Body of pancreas (tissue), 4 donors: ENCODE measurements around the gene TMEM234. TPM values are rescaled to one million over a fixed set of nuclear protein-coding genes. Genes with fewer than 3 reads are reported as not detected.

ENCODE experiments used
- ATAC-seq: fragments of 150-250 bp; one replicate; pipeline ENCODE4 v1.9.1; 2016
- DNase-seq, 4 donors: peaks; one replicate each; pipeline ENCODE4 v3.0.0-alpha.2; 2019
- H3K27ac ChIP-seq, 4 donors: fragments of 200-600 bp; sonication (generic); 1 replicate in 3 of 4; 2 replicates in 1 of 4; pipeline versions ENCODE4 v1.5.1 to v1.6.1; 2016 to 2019; ENCODE audit warnings: mild to moderate bottlenecking in 1 of 4, mixed read lengths in 1 of 4, moderate library complexity in 1 of 4
- H3K27me3 ChIP-seq, 2 donors: fragments of 200-600 bp; sonication (generic); one replicate each; pipeline ENCODE4 v1.6.0; 2016; ENCODE audit warnings: mild to moderate bottlenecking in 1 of 2
- H3K36me3 ChIP-seq, 2 donors: fragments of 200-600 bp; sonication (generic); replicated peaks in 1 of 2; 2 replicates each; pipeline ENCODE4 v1.5.1; 2016; ENCODE audit warnings: low read depth in 2 of 2; ENCODE audit not compliant: insufficient read depth in 1 of 2
- H3K4me1 ChIP-seq: fragments of 200-600 bp; sonication (generic); one replicate; pipeline ENCODE4 v1.6.0; 2016
- H3K4me3 ChIP-seq, 2 donors: fragments of 200-600 bp; sonication (generic); 1 replicate in 1 of 2; 2 replicates in 1 of 2; pipeline ENCODE4 v1.5.1; 2016 to 2019
- H3K9me3 ChIP-seq, 3 donors: fragments of 200-600 bp; sonication (generic); 1 replicate in 2 of 3; 2 replicates in 1 of 3; pipeline ENCODE4 v1.5.1; 2016
- POLR2A ChIP-seq, 3 donors: fragments of 450-650 bp; IDR thresholded peaks; one replicate each; pipeline ENCODE4 v1.6.1; 2016; ENCODE audit warnings: antibody characterized with exemption in 3 of 3, mild to moderate bottlenecking in 2 of 3
- WGBS, 2 donors: methylation state at CpG; one replicate each; pipeline ENCODE4 v1.1.5; 2017; 5-methylcytosine and 5-hydroxymethylcytosine counted together
- intact Hi-C: fragments of 100-400 bp; cut with DNase I; formaldehyde crosslinking; loops from one replicate; pipeline ENCODE4 v1.15.1; 2023
- small RNA-seq: library from RNA; depleted of rRNA; stranded (forward); fragments of <200 nt; gene quantifications from one replicate; pipeline ENCODE3, GENCODE V24; 2016
- total RNA-seq, 2 donors: library from RNA; depleted of rRNA; stranded (reverse); fragments of >200 nt; gene quantifications; one replicate each; pipeline ENCODE4 v1.1.0, GENCODE V29; 2016
- TF ChIP-seq, protein P1 (sequence below), 7 experiments: fragments of 450-650 bp in 4 of 7; fragments of 200-600 bp in 3 of 7; sonication (generic) in 3 of 7; IDR thresholded peaks; one replicate each; pipeline ENCODE4 v1.5.1; 2016 to 2019; ENCODE audit warnings: antibody characterized with exemption in 7 of 7

TMEM234 gene
- total RNA-seq, 2 donors from 2014 or later = 16.3 to 20.8 TPM

DNA sequence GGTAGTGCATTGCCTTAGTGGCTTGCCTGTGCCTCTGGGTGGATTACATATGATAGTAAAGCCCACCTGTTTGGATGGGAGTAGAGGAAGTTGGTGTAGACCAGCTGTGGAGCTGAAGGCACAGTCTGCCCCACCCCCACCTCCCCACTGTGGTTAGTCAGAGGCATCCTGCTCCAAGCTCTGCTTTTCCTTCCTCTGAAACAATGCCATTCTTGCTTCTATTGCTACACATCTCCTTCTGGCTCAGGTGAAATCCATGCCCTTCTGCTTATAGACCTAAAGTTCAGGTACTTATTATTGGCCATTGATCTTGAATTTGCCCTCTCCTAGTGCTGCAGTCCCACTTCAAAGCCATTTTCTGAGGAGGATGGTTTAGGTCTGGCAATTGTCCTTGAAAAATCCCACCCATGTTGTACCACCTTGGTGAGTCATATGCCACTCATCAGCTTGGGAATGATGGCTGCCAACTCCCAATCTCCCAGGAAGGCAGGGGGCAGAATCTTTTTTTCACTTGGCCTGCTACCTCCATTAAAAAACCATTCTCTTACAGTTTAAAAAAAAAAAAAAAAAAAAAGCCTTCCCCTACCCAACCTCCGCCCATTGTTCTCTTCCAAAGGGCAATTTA is 49.4 kb downstream of the TMEM234 start:
- WGBS, 2 donors = 94 to 100% methylated on average over 1 of the region's 1 CpG
- no peaks in the 10 kb centered on the region for H3K4me1 ChIP-seq
- intact Hi-C loops = no loop called here
- H3K27ac ChIP-seq = no peak overlapping the region
- ATAC-seq (no peak), DNase-seq (no peak)
- no peak overlapping the region for H3K4me3 ChIP-seq
- no peaks in the 10 kb centered on the region for H3K9me3 ChIP-seq
- no peaks in the 10 kb centered on the region for H3K27me3 ChIP-seq
- peaks cover 8 to 25% of the 10 kb centered on the region in 2 donors for H3K36me3 ChIP-seq
- TF ChIP-seq POLR2A (IDR thresholded peaks at IDR 0.05) = no peak
- TF ChIP-seq, protein P1, sequence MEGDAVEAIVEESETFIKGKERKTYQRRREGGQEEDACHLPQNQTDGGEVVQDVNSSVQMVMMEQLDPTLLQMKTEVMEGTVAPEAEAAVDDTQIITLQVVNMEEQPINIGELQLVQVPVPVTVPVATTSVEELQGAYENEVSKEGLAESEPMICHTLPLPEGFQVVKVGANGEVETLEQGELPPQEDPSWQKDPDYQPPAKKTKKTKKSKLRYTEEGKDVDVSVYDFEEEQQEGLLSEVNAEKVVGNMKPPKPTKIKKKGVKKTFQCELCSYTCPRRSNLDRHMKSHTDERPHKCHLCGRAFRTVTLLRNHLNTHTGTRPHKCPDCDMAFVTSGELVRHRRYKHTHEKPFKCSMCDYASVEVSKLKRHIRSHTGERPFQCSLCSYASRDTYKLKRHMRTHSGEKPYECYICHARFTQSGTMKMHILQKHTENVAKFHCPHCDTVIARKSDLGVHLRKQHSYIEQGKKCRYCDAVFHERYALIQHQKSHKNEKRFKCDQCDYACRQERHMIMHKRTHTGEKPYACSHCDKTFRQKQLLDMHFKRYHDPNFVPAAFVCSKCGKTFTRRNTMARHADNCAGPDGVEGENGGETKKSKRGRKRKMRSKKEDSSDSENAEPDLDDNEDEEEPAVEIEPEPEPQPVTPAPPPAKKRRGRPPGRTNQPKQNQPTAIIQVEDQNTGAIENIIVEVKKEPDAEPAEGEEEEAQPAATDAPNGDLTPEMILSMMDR (IDR thresholded peaks at IDR 0.05) = no peak

DNA sequence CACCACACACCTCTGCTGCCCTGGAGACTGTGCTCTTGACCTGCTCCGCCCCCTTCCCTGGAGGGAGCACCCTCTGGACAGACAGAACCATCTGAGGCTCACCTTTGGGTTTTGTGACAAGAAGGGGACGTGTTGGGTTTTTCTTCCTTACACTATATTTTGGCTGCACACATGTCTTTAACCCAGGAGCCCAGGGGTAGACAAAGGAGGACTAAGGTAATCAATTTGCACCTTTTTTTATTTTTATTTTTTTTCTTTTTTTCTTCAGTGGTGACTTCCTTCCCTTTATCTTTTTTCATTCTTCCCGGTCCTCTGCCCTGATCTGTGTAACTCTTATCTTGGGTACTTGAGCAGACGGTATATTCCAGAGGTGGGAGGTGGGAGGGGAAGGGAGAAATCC is 51.2 kb downstream of the TMEM234 start:
- Histone ChIP-seq H3K36me3 (peaks cover 9 to 31% of the 10 kb centered on the region in 2 donors), H3K27me3 (no peaks in the 10 kb centered on the region), H3K4me3 (no peak overlapping the region), H3K4me1 (no peaks in the 10 kb centered on the region), H3K27ac (no peak overlapping the region), H3K9me3 (no peaks in the 10 kb centered on the region)
- intact Hi-C loops = no loop called here
- TF ChIP-seq, protein P1 (IDR thresholded peaks at IDR 0.05) = no peak
- TF ChIP-seq POLR2A (IDR thresholded peaks at IDR 0.05) = no peak
- no peak for ATAC-seq
- WGBS, 2 donors = 62 to 78% methylated on average over 3 to 4 of the region's 4 CpGs
- no peak for DNase-seq

Small RNA genes lying within 50 kb of the gene (small RNA-seq; reads per million reads assigned to genes)
- not detected for gene RF00017

Other genes with a start within 250 kb of the TMEM234 start
- gene KHDRBS1, start 208.5 kb downstream of the TMEM234 start, total RNA-seq = 10 to 100 TPM; 36.6 to 37.1 TPM
- gene TMEM39B, start 149.4 kb downstream of the TMEM234 start, total RNA-seq = 10 to 100 TPM in 1 of 2 donors, 1 to 10 TPM in 1; 4.4 to 10.2 TPM
- gene KPNA6, start 114.3 kb downstream of the TMEM234 start, total RNA-seq = 10 to 100 TPM; 15.8 to 20.5 TPM
- gene TXLNA, start 42.7 kb downstream of the TMEM234 start, total RNA-seq = 10 to 100 TPM; 20.0 to 23.4 TPM
- gene CCDC28B, start 21.8 kb downstream of the TMEM234 start, total RNA-seq = 1 to 10 TPM; 2.9 to 3.6 TPM
- 1 to 10 TPM; 1.8 to 5.3 TPM for gene IQCC, start 16.7 kb downstream of the TMEM234 start, total RNA-seq
- not detected for gene DCDC2B, start 13.3 kb downstream of the TMEM234 start, total RNA-seq
- 10 to 100 TPM; 69.5 to 81.7 TPM for gene EIF3I, start 54 bp upstream of the TMEM234 start, total RNA-seq
- 1 to 10 TPM in 1 of 2 donors, not detected in 1; 4.9 TPM for gene FAM167B, start 24.9 kb upstream of the TMEM234 start, total RNA-seq
- gene LCK, start 28.9 kb upstream of the TMEM234 start, total RNA-seq = 1 to 10 TPM in 1 of 2 donors, not detected in 1; 1.6 TPM
- 10 to 100 TPM; 32.7 to 50.4 TPM for gene HDAC1, start 69.7 kb upstream of the TMEM234 start, total RNA-seq
- 10 to 100 TPM; 12.9 to 34.5 TPM for gene MARCKSL1, start 113.9 kb upstream of the TMEM234 start, total RNA-seq
- 10 to 100 TPM in 1 of 2 donors, 1 to 10 TPM in 1; 3.6 to 15.6 TPM for gene FAM229A, start 140.1 kb upstream of the TMEM234 start, total RNA-seq
- gene TSSK3, start 140.2 kb upstream of the TMEM234 start, total RNA-seq = 10 to 100 TPM in 1 of 2 donors, 1 to 10 TPM in 1; 1.8 to 12.2 TPM
- 10 to 100 TPM; 53.2 to 83.7 TPM for gene BSDC1, start 172.1 kb upstream of the TMEM234 start, total RNA-seq
- gene ZBTB8B, start 242.7 kb upstream of the TMEM234 start, total RNA-seq = under 1 TPM in 1 of 2 donors, not detected in 1; 0.26 TPM